Measurements from ENCODE around the gene PCGF1.

DNA sequence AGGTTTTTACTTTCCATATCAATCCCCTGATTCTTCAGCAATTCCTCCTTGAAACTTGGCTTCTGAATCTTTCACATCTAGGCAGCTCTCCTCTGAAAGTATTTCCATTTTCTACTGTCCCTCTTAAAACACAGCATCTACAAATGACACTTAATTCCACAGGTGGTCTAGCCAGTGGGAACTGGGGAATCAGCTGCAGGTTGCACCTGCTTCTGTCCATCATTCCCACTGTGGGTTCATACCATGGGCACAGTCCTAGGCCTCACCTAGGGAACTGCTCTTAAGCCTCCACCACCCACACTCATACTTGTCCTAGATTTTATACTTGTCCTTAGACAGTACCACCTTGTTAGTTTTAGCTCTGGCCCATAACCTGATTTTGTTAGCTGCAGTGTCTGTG is 44.0 kb upstream of the PCGF1 start:
- TF ChIP-seq, protein P1, sequence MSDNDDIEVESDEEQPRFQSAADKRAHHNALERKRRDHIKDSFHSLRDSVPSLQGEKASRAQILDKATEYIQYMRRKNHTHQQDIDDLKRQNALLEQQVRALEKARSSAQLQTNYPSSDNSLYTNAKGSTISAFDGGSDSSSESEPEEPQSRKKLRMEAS (IDR thresholded peaks at IDR 0.05): no peak
- TF ChIP-seq EP300 (IDR thresholded peaks at IDR 0.05; ENCODE audit: borderline replicate concordance): no peak
